Measurements from ENCODE around the gene TSGA10IP.

DNA sequence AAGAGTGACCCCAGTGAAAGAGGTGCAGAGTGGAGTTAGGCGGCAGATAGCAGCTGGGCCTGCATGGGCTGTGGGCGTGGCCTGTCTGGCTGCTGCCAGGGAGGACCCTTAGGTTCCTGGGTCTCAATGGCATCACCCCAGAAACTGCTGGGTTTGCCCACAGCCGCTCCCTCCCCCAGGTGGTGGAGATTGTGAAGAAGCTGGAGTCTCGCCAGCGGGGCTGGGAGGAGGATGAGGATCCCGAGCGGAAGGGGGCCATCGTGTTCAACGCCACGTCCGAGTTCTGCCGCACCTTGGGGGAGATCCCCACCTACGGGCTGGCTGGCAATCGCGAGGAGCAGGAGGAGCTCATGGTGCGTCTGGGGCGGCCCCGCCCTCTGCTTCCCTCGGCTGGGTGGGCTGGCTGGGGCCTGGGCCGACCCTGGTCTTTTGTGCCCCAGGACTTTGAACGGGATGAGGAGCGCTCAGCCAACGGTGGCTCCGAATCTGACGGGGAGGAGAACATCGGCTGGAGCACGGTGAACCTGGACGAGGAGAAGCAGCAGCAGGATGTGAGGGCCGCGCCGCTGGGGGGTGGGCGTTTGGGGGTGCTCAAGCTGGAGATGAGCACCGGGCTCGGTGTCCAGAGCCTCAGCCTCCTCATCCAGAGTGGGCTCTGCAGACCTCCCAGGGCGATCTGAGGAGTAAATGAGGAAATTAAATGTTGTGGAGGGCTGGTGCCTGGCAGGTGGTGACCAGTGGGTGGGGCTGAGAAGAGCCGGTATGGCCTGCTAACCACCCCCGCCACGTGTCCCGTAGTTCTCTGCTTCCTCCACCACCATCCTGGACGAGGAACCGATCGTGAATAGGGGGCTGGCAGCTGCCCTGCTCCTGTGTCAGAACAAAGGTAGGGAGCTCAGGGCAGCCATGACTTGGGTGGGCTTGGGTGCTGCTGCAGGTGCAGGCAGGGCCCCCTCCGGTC lies 31.2 kb downstream of the TSGA10IP start:
- TF ChIP-seq, protein P1, sequence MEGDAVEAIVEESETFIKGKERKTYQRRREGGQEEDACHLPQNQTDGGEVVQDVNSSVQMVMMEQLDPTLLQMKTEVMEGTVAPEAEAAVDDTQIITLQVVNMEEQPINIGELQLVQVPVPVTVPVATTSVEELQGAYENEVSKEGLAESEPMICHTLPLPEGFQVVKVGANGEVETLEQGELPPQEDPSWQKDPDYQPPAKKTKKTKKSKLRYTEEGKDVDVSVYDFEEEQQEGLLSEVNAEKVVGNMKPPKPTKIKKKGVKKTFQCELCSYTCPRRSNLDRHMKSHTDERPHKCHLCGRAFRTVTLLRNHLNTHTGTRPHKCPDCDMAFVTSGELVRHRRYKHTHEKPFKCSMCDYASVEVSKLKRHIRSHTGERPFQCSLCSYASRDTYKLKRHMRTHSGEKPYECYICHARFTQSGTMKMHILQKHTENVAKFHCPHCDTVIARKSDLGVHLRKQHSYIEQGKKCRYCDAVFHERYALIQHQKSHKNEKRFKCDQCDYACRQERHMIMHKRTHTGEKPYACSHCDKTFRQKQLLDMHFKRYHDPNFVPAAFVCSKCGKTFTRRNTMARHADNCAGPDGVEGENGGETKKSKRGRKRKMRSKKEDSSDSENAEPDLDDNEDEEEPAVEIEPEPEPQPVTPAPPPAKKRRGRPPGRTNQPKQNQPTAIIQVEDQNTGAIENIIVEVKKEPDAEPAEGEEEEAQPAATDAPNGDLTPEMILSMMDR (conservative IDR thresholded peaks at IDR 0.05; ENCODE audit: low read length) = no peak
- TF ChIP-seq EZH2phosphoT487 (IDR thresholded peaks at IDR 0.05; ENCODE audit: borderline replicate concordance) = no peak
